ENCODE data around the gene ENOX2. TPM values are rescaled to one million over a fixed set of nuclear protein-coding genes. Genes with fewer than 3 reads are reported as not detected.
"Not testable (repeated sequence)": the region's sequence is repeated elsewhere in the genome, so short reads cannot be mapped to it uniquely, and the experiment has no call there.

Gene ENOX2
- total RNA-seq, 2 experiments from 2014 or later, result 9.6 to 12.0 TPM

- peaks cover 3% of the 10 kb centered on the region for H3K27me3 Mint-ChIP-seq
- H3K4me3 Mint-ChIP-seq, result no peak overlapping the region
- H3K27ac Mint-ChIP-seq, result no peak overlapping the region
- POLR2A ChIA-PET, result no interaction called here
- CTCF ChIA-PET, result interaction anchor here (1.2 kb wide), 1 partner anchor 539 kb away, joined by 3 read pairs; no protein-coding TSS in a partner anchor
- no peaks in the 10 kb centered on the region for H3K9me3 Mint-ChIP-seq
- DNase-seq (no peak), ATAC-seq (no peak)
- intact Hi-C loops (cut with micrococcal nuclease), result no loop called here
- TF ChIP-seq CTCF (IDR thresholded peaks at IDR 0.05), result no peak
- H3K4me1 Mint-ChIP-seq (ENCODE audit: low read depth), result no peaks in the 10 kb centered on the region
- H3K36me3 Mint-ChIP-seq (ENCODE audit: low read depth), result no peaks in the 10 kb centered on the region
Observed at GRCh38 chrX:130933358-130933757, 30.3 kb upstream of the ENOX2 start.

- ATAC-seq; CTCF ChIA-PET; H3K27ac Mint-ChIP-seq; H3K9me3 Mint-ChIP-seq; POLR2A ChIA-PET; H3K4me1 Mint-ChIP-seq (ENCODE audit: low read depth); intact Hi-C loops (cut with micrococcal nuclease); H3K4me3 Mint-ChIP-seq; H3K27me3 Mint-ChIP-seq; H3K36me3 Mint-ChIP-seq (ENCODE audit: low read depth); DNase-seq: not testable (repeated sequence)
Observed at GRCh38 chrX:130920405-130920804, 17.4 kb upstream of the ENOX2 start.

- H3K36me3 Mint-ChIP-seq (ENCODE audit: low read depth); H3K27me3 Mint-ChIP-seq; POLR2A ChIA-PET; CTCF ChIA-PET; DNase-seq; H3K4me1 Mint-ChIP-seq (ENCODE audit: low read depth); H3K27ac Mint-ChIP-seq; ATAC-seq; H3K9me3 Mint-ChIP-seq; H3K4me3 Mint-ChIP-seq: not testable (repeated sequence)
- intact Hi-C loops (cut with micrococcal nuclease), result loop anchor here (5.0 kb wide), 1 partner anchor 587 kb away; no protein-coding TSS in a partner anchor
Observed at GRCh38 chrX:130919676-130920075, 16.7 kb upstream of the ENOX2 start.

GRCh38 chrX:130918498-130918897, 15.5 kb upstream of the ENOX2 start:
- CTCF ChIA-PET, result interaction anchor here (0.7 to 4.2 kb wide), 2 partner anchors 343 to 379 kb away, joined by 3 to 24 read pairs; no protein-coding TSS in a partner anchor
- ATAC-seq; H3K9me3 Mint-ChIP-seq; H3K36me3 Mint-ChIP-seq (ENCODE audit: low read depth); H3K4me3 Mint-ChIP-seq; H3K27me3 Mint-ChIP-seq; H3K27ac Mint-ChIP-seq; POLR2A ChIA-PET; DNase-seq; H3K4me1 Mint-ChIP-seq (ENCODE audit: low read depth): not testable (repeated sequence)
- intact Hi-C loops (cut with micrococcal nuclease), result loop anchor here (5.0 kb wide), 1 partner anchor 586 kb away; no protein-coding TSS in a partner anchor

- TF ChIP-seq CTCF (IDR thresholded peaks at IDR 0.05), result peak; percentile 65
- intact Hi-C loops (cut with micrococcal nuclease), result loop anchor here (2.0 to 5.0 kb wide), 2 partner anchors 378 to 585 kb away; no protein-coding TSS in a partner anchor
- Mint-ChIP-seq H3K4me1 (ENCODE audit: low read depth) (no peaks in the 10 kb centered on the region), H3K4me3 (no peak overlapping the region), H3K27me3 (peaks cover 2% of the 10 kb centered on the region), H3K27ac (no peak overlapping the region), H3K36me3 (ENCODE audit: low read depth) (no peaks in the 10 kb centered on the region), H3K9me3 (no peaks in the 10 kb centered on the region)
- DNase-seq (peak; percentile 39), ATAC-seq (no peak)
- POLR2A ChIA-PET, result no interaction called here
- CTCF ChIA-PET, result interaction anchor here (0.6 to 4.2 kb wide), 17 partner anchors 9 to 812 kb away, joined by 3 to 24 read pairs (median 4); partner anchors contain the start of genes ENOX2 and RBMX2
Observed at GRCh38 chrX:130916636-130917422, 13.8 kb upstream of the ENOX2 start.

GRCh38 chrX:130915302-130915701, 12.3 kb upstream of the ENOX2 start:
- Mint-ChIP-seq H3K9me3 (no peaks in the 10 kb centered on the region), H3K36me3 (ENCODE audit: low read depth) (no peaks in the 10 kb centered on the region), H3K27ac (no peak overlapping the region), H3K4me1 (ENCODE audit: low read depth) (no peaks in the 10 kb centered on the region), H3K27me3 (peaks cover 2% of the 10 kb centered on the region), H3K4me3 (no peak overlapping the region)
- intact Hi-C loops (cut with micrococcal nuclease), result loop anchor here (5.0 kb wide), 1 partner anchor 583 kb away; no protein-coding TSS in a partner anchor
- POLR2A ChIA-PET, result no interaction called here
- no peak for ATAC-seq
- DNase-seq, result no peak
- CTCF ChIA-PET, result interaction anchor here (0.9 to 4.2 kb wide), 3 partner anchors 340 to 375 kb away, joined by 4 to 24 read pairs (median 5); no protein-coding TSS in a partner anchor
- no peak for TF ChIP-seq CTCF (IDR thresholded peaks at IDR 0.05)

Data from activated CD8-positive, alpha-beta T cell treated with anti-CD3 and anti-CD28 coated beads for 36 hours (primary cell).